GM12878 (cell line): ENCODE data around the gene ADAMTS7. TPM values are rescaled to one million over a fixed set of nuclear protein-coding genes. Genes with fewer than 3 reads are reported as not detected.

Source experiments
- ATAC-seq: fragments of 200-7000 bp; cut with Tn5 transposase; 3 replicates; pipeline ENCODE4 v1.9.1; 2020; ENCODE audit warnings: mild to moderate bottlenecking, moderate library complexity
- BruUV-seq: library from RNA; stranded (reverse); fragments of 400-500 nt; replicated peaks from 2 replicates; lab custom pipeline; 2021; lab: Mats Ljungman, UMichigan
- CTCF ChIA-PET: fragments of 300-600 bp; sonication (Branson Sonifier 250); formaldehyde crosslinking; extraction: SDS; loops from one replicate; lab custom pipeline; 2021; ENCODE audit warnings: inconsistent platforms; lab: Yijun Ruan, JAX
- POLR2A ChIA-PET: fragments of 350-600 bp; formaldehyde crosslinking; extraction: SDS; loops from one replicate; lab custom pipeline; 2021; ENCODE audit warnings: inconsistent platforms; lab: Charles Lee
- RAD21 ChIA-PET: fragments of 300-600 bp; sonication (Branson Sonifier 250); formaldehyde crosslinking; loops from one replicate; lab custom pipeline; 2023; ENCODE audit warnings: antibody characterized with exemption; ENCODE audit not compliant: unreplicated experiment; lab: Charles Lee
- SMC1A ChIA-PET: fragments of 300-600 bp; sonication (Branson Sonifier 250); formaldehyde crosslinking; loops from one replicate; lab custom pipeline; 2023; ENCODE audit not compliant: unreplicated experiment, uncharacterized antibody; lab: Charles Lee
- DNase-seq: peaks from one replicate; pipeline ENCODE4 v3.0.0-alpha.2; 2011; ENCODE audit warnings: low read depth, low spot score
- FAIRE-seq: peaks from 3 replicates; lab custom pipeline; 2011; peaks lifted over from hg19 to GRCh38; lab: Jason Lieb, UNC
- H2AFZ ChIP-seq: 2 replicates; pipeline ENCODE4 v1.6.0; 2011; ENCODE audit warnings: low read depth, low read length, control low read depth; ENCODE audit not compliant: control insufficient read depth
- H3K27ac ChIP-seq: 2 replicates; pipeline ENCODE4 v1.5.1; 2011; ENCODE audit warnings: control low read depth; ENCODE audit not compliant: control insufficient read depth, insufficient read depth
- H3K27me3 ChIP-seq, 2 experiments: replicated peaks in 1 of 2; 2 replicates each; pipeline versions ENCODE4 v1.6.0 to v1.6.1; 2011; ENCODE audit warnings: low read length in 1 of 2; ENCODE audit not compliant: control insufficient read depth in 2 of 2, insufficient read depth in 2 of 2
- H3K36me3 ChIP-seq, 2 experiments: 2 replicates each; pipeline ENCODE4 v1.5.1; 2011; ENCODE audit warnings: low read length in 1 of 2; ENCODE audit not compliant: control insufficient read depth in 2 of 2, insufficient read depth in 2 of 2
- H3K4me1 ChIP-seq: 2 replicates; pipeline ENCODE4 v1.6.1; 2011; ENCODE audit warnings: mild to moderate bottlenecking, low read length, moderate library complexity, mixed read lengths; ENCODE audit not compliant: control insufficient read depth, insufficient read depth
- H3K4me2 ChIP-seq: 2 replicates; pipeline ENCODE4 v1.6.0; 2011; ENCODE audit warnings: control low read depth; ENCODE audit not compliant: control insufficient read depth, insufficient read depth
- H3K4me3 ChIP-seq: fragments of 200-600 bp; sonication (generic); 2 replicates; pipeline ENCODE4 v1.5.1; 2016
- H3K79me2 ChIP-seq: 2 replicates; pipeline ENCODE4 v1.6.0; 2011; ENCODE audit warnings: low read length; ENCODE audit not compliant: control insufficient read depth, insufficient read depth
- H3K9ac ChIP-seq: 2 replicates; pipeline ENCODE4 v1.8.0; 2011; ENCODE audit warnings: low read length, control low read depth, mixed read lengths; ENCODE audit not compliant: control insufficient read depth, insufficient read depth
- H3K9me3 ChIP-seq: replicated peaks from 3 replicates; pipeline ENCODE4 v1.5.1; 2011; ENCODE audit warnings: mild to moderate bottlenecking, low read length; ENCODE audit not compliant: control insufficient read depth, insufficient read depth
- H4K20me1 ChIP-seq: 2 replicates; pipeline ENCODE4 v1.6.0; 2011; ENCODE audit not compliant: control insufficient read depth, insufficient read depth
- ATF7 ChIP-seq: fragments of 450-650 bp; IDR thresholded peaks from 2 replicates; pipeline ENCODE4 v1.6.1; 2016; ENCODE audit warnings: low read depth, mild to moderate bottlenecking
- BMI1 ChIP-seq: fragments of 450-650 bp; IDR thresholded peaks from 2 replicates; pipeline ENCODE4 v1.6.1; 2016; ENCODE audit warnings: mild to moderate bottlenecking, moderate library complexity, borderline replicate concordance
- EED ChIP-seq: sonication (generic); IDR thresholded peaks from 2 replicates; pipeline ENCODE4 v1.6.1; 2016; ENCODE audit warnings: antibody characterized with exemption, low read depth
- EP300 ChIP-seq, 2 experiments: fragments of 150-350 bp in 1 of 2; IDR thresholded peaks; 2 replicates each; pipeline ENCODE4 v1.6.1; 2011 to 2012; ENCODE audit warnings: low read depth in 2 of 2, low read length in 2 of 2, borderline replicate concordance in 1 of 2, improper control_type of control experiment in 1 of 2, inconsistent platforms in 1 of 2; ENCODE audit not compliant: control insufficient read depth in 1 of 2
- ESRRA ChIP-seq: IDR thresholded peaks from 2 replicates; pipeline ENCODE4 v1.6.1; 2012; ENCODE audit warnings: mild to moderate bottlenecking, low read length, improper control_type of control experiment
- HCFC1 ChIP-seq: fragments of 150-350 bp; IDR thresholded peaks from 2 replicates; pipeline ENCODE4 v1.6.1; 2014; ENCODE audit warnings: low read length
- IRF4 ChIP-seq: IDR thresholded peaks from 2 replicates; pipeline ENCODE4 v1.6.1; 2011; ENCODE audit warnings: low read depth, low read length
- JUNB ChIP-seq: IDR thresholded peaks from 2 replicates; pipeline ENCODE4 v1.6.1; 2016; ENCODE audit warnings: antibody characterized with exemption, mild to moderate bottlenecking
- MEF2B ChIP-seq: fragments of 450-650 bp; IDR thresholded peaks from 2 replicates; pipeline ENCODE4 v1.6.1; 2018; ENCODE audit warnings: mild to moderate bottlenecking, moderate library complexity; ENCODE audit not compliant: partially characterized antibody, poor library complexity, severe bottlenecking
- MXI1 ChIP-seq: fragments of 150-350 bp; IDR thresholded peaks from 2 replicates; pipeline ENCODE4 v1.6.1; 2011; ENCODE audit warnings: low read depth, mild to moderate bottlenecking, inconsistent platforms, low read length, improper control_type of control experiment
- PML ChIP-seq: IDR thresholded peaks from 2 replicates; pipeline ENCODE4 v1.6.1; 2012; ENCODE audit warnings: low read length, inconsistent platforms
- PRDM15 ChIP-seq: fragments of 450-650 bp; formaldehyde crosslinking; IDR thresholded peaks from 2 replicates; pipeline ENCODE4 v1.4.0; 2020; ENCODE audit warnings: mild to moderate bottlenecking, moderate library complexity
- SIX5 ChIP-seq: IDR thresholded peaks from 2 replicates; pipeline ENCODE4 v1.6.1; 2011; ENCODE audit warnings: mild to moderate bottlenecking, low read depth, low read length, moderate library complexity; ENCODE audit not compliant: severe bottlenecking
- SPI1 ChIP-seq: IDR thresholded peaks from 2 replicates; pipeline ENCODE4 v1.6.1; 2011; ENCODE audit warnings: low read depth, mild to moderate bottlenecking, low read length, moderate library complexity, borderline replicate concordance; ENCODE audit not compliant: insufficient read depth
- USF1 ChIP-seq: IDR thresholded peaks from 2 replicates; pipeline ENCODE4 v1.6.1; 2011; ENCODE audit warnings: borderline replicate concordance, low read depth, mild to moderate bottlenecking, moderate library complexity, mixed read lengths, low read length; ENCODE audit not compliant: insufficient read depth; ENCODE audit errors: extremely low read length
- WRNIP1 ChIP-seq: IDR thresholded peaks from 2 replicates; pipeline ENCODE4 v1.6.1; 2011; ENCODE audit warnings: low read depth, low read length, improper control_type of control experiment, borderline replicate concordance
- ZNF207 ChIP-seq: fragments of 450-650 bp; IDR thresholded peaks from 2 replicates; pipeline ENCODE4 v1.6.1; 2014; ENCODE audit warnings: antibody characterized with exemption, mild to moderate bottlenecking, borderline replicate concordance
- WGBS: methylation state at CpG from one replicate; pipeline ENCODE4 v1.1.6; 2016; ENCODE audit warnings: low lambda C conversion rate; ENCODE audit not compliant: insufficient replicate concordance, insufficient coverage; ENCODE audit errors: missing lambda C conversion rate; 5-methylcytosine and 5-hydroxymethylcytosine counted together
- in situ Hi-C: fragments of 300-500 bp; cut with MboI; formaldehyde crosslinking; loops from 9 replicates; pipeline ENCODE4 v1.14.3; 2018; ENCODE audit warnings: mixed read lengths
- intact Hi-C: fragments of 100-400 bp; cut with micrococcal nuclease; formaldehyde crosslinking; loops from one replicate; pipeline ENCODE4 v1.14.2; 2022; ENCODE audit not compliant: unreplicated experiment
- polyA plus RNA-seq, 11 experiments: library from polyadenylated mRNA; depleted of rRNA in 4 of 11; unstranded in 6 of 11; stranded (reverse) in 5 of 11; fragments of >200 nt; fragmentation: Nextera tagmentation in 4 of 11; fragmentation: Illumina TruSeq in 1 of 11; extraction: Ambion mirVana in 4 of 11; extraction: Trizol in 1 of 11; gene quantifications; 1 replicate in 1 of 11; 2 replicates in 10 of 11; pipeline versions ENCODE4 v1.2.1 to v1.2.3, GENCODE V29; 2011 to 2016; ENCODE audit warnings: inconsistent platforms in 2 of 11, missing spikeins in 2 of 11, low read depth in 1 of 11
- total RNA-seq, 4 experiments: library from RNA; depleted of rRNA in 3 of 4; stranded (reverse); fragments of >200 nt in 3 of 4; fragmentation: Illumina TruSeq in 1 of 4; extraction: Trizol in 1 of 4; gene quantifications; 2 replicates each; pipeline versions ENCODE4 v1.2.1 to v1.2.3, GENCODE V29; 2013 to 2021
- TF ChIP-seq, protein P1 (sequence below): IDR thresholded peaks from 2 replicates; pipeline ENCODE4 v1.6.1; 2011; ENCODE audit warnings: mild to moderate bottlenecking, low read depth, low read length, moderate library complexity; ENCODE audit not compliant: insufficient replicate concordance

Gene ADAMTS7
- total and polyA plus RNA-seq, 10 of the 15 experiments (the other 5 are each of a cell fraction or from before 2014, with no cell fraction given) = 0.03 to 0.28 (median 0.06) TPM; not detected in 6

GRCh38 chr15:78797951-78798350 is 13.3 kb downstream of the ADAMTS7 start:
- Histone ChIP-seq H3K4me2 (no peak overlapping the region), H4K20me1 (no peaks in the 10 kb centered on the region), H3K4me1 (no peaks in the 10 kb centered on the region), H3K4me3 (no peak overlapping the region), H2AFZ (no peak overlapping the region), H3K79me2 (no peaks in the 10 kb centered on the region)
- ChIA-PET POLR2A (no interaction called here), RAD21 (no interaction called here), SMC1A (no interaction called here)
- intact Hi-C loops = no loop called here
- in situ Hi-C loops = no loop called here
- TF ChIP-seq BMI1 (no peak), IRF4 (no peak), ZNF207 (no peak), ATF7 (no peak), MEF2B (no peak), SPI1 (no peak), WRNIP1 (no peak), PML (no peak), SIX5 (no peak), PRDM15 (CRISPR knock-in tag) (no peak), HCFC1 (no peak), JUNB (no peak), ESRRA (no peak), USF1 (no peak), MXI1 (no peak), EP300 (IDR thresholded peaks at IDR 0.05; ENCODE audit: borderline replicate concordance in 1 of 2, control insufficient read depth in 1 of 2, low read depth in 2 of 2, low read length in 2 of 2) (no peak), EED (no peak)
- TF ChIP-seq, protein P1, sequence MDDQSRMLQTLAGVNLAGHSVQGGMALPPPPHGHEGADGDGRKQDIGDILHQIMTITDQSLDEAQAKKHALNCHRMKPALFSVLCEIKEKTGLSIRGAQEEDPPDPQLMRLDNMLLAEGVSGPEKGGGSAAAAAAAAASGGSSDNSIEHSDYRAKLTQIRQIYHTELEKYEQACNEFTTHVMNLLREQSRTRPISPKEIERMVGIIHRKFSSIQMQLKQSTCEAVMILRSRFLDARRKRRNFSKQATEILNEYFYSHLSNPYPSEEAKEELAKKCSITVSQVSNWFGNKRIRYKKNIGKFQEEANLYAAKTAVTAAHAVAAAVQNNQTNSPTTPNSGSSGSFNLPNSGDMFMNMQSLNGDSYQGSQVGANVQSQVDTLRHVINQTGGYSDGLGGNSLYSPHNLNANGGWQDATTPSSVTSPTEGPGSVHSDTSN = no peak
- TF ChIP-seq, all 136 proteins: peak for 0
- CTCF ChIA-PET = no interaction called here
- no peaks in the 10 kb centered on the region for H3K27me3 ChIP-seq
- no peaks in the 10 kb centered on the region for H3K9me3 ChIP-seq
- no peak overlapping the region for H3K9ac ChIP-seq
- DNase-seq = no peak
- no peak for FAIRE-seq
- H3K27ac ChIP-seq = no peak overlapping the region
- no peak for ATAC-seq
- 44% methylated on average over 13 of the region's 13 CpGs for WGBS
- no TSS peak for BruUV-seq
- H3K36me3 ChIP-seq = no peaks in the 10 kb centered on the region
